IMR-90 (cell line): ENCODE data around the gene RASL11B. TPM values are rescaled to one million over a fixed set of nuclear protein-coding genes. Genes with fewer than 3 reads are reported as not detected.

Experiments
- ATAC-seq: fragments of 200-7000 bp; cut with Tn5 transposase; 2 replicates; pipeline ENCODE4 v1.9.1; 2020; ENCODE audit warnings: low read depth, mild to moderate bottlenecking, moderate library complexity
- BruUV-seq: library from RNA; stranded (reverse); fragments of 400-500 nt; replicated peaks from 2 replicates; lab custom pipeline; 2021; lab: Mats Ljungman, UMichigan
- CTCF ChIA-PET: fragments of 300-600 bp; formaldehyde crosslinking; extraction: SDS; loops from one replicate; lab custom pipeline; 2021; ENCODE audit warnings: antibody characterized with exemption; lab: Yijun Ruan, JAX
- POLR2A ChIA-PET: fragments of 300-600 bp; sonication (Branson Sonifier 250); formaldehyde crosslinking; loops from one replicate; lab custom pipeline; 2022; ENCODE audit warnings: antibody characterized with exemption; ENCODE audit not compliant: unreplicated experiment; lab: Charles Lee
- DNase-seq: peaks from one replicate; pipeline ENCODE4 v3.0.0; 2013
- H2AFZ ChIP-seq: replicated peaks from 2 replicates; pipeline ENCODE3; 2013; ENCODE audit warnings: low read length, mild to moderate bottlenecking; ENCODE audit not compliant: poor library complexity
- H2AK5ac ChIP-seq: 2 replicates; pipeline ENCODE4 v1.6.1; 2013; ENCODE audit warnings: low read depth, low read length, inconsistent platforms
- H2AK9ac ChIP-seq: replicated peaks from 2 replicates; pipeline ENCODE3; 2013; ENCODE audit warnings: mild to moderate bottlenecking, low read depth, low read length, moderate library complexity; ENCODE audit not compliant: poor library complexity
- H2BK120ac ChIP-seq: 2 replicates; pipeline ENCODE4 v1.6.1; 2013; ENCODE audit warnings: low read depth, low read length, inconsistent platforms
- H2BK15ac ChIP-seq: 3 replicates; pipeline ENCODE4 v1.6.1; 2013; ENCODE audit warnings: low read depth, low read length, inconsistent platforms
- H2BK20ac ChIP-seq: 2 replicates; pipeline ENCODE4 v1.6.1; 2013; ENCODE audit warnings: low read depth, mild to moderate bottlenecking, inconsistent platforms, low read length, moderate library complexity
- H2BK5ac ChIP-seq: 2 replicates; pipeline ENCODE4 v1.6.1; 2013; ENCODE audit warnings: mild to moderate bottlenecking, low read depth, low read length, inconsistent platforms; ENCODE audit not compliant: poor library complexity, severe bottlenecking
- H3K14ac ChIP-seq: replicated peaks from 2 replicates; pipeline ENCODE4 v1.6.1; 2013; ENCODE audit warnings: low read depth, low read length, inconsistent platforms
- H3K18ac ChIP-seq: 2 replicates; pipeline ENCODE4 v1.6.1; 2013; ENCODE audit warnings: low read depth, low read length, control low read depth
- H3K23ac ChIP-seq: 2 replicates; pipeline ENCODE4 v1.6.1; 2013; ENCODE audit warnings: low read depth, low read length, inconsistent platforms
- H3K27ac ChIP-seq: 2 replicates; pipeline ENCODE4 v1.5.1; 2013; ENCODE audit warnings: mild to moderate bottlenecking, control low read depth, low read length; ENCODE audit not compliant: insufficient read depth
- H3K27me3 ChIP-seq: 2 replicates; pipeline ENCODE4 v1.6.1; 2013; ENCODE audit warnings: low read length; ENCODE audit not compliant: control insufficient read depth, insufficient read depth
- H3K36me3 ChIP-seq: 2 replicates; pipeline ENCODE4 v1.6.1; 2013; ENCODE audit warnings: low read length, mixed read lengths; ENCODE audit not compliant: control insufficient read depth, insufficient read depth
- H3K4ac ChIP-seq: 2 replicates; pipeline ENCODE4 v1.6.1; 2013; ENCODE audit warnings: low read depth, low read length, inconsistent platforms
- H3K4me1 ChIP-seq: 2 replicates; pipeline ENCODE4 v1.6.1; 2013; ENCODE audit warnings: low read length, mixed read lengths; ENCODE audit not compliant: control insufficient read depth, insufficient read depth
- H3K4me2 ChIP-seq: 2 replicates; pipeline ENCODE4 v1.6.1; 2013; ENCODE audit warnings: low read depth, mild to moderate bottlenecking, control low read depth, low read length, moderate library complexity
- H3K4me3 ChIP-seq: 2 replicates; pipeline ENCODE4 v1.5.1; 2013; ENCODE audit warnings: low read depth, mild to moderate bottlenecking, control low read depth, low read length, moderate library complexity; ENCODE audit not compliant: insufficient read depth
- H3K56ac ChIP-seq: 2 replicates; pipeline ENCODE4 v1.6.1; 2013; ENCODE audit warnings: low read length, inconsistent platforms; ENCODE audit not compliant: insufficient read depth; ENCODE audit errors: extremely low read depth
- H3K79me1 ChIP-seq, 2 experiments: 2 replicates each; pipeline ENCODE4 v1.6.1; 2013; ENCODE audit warnings: low read length in 2 of 2, inconsistent platforms in 1 of 2, low read depth in 1 of 2
- H3K9ac ChIP-seq: 2 replicates; pipeline ENCODE4 v1.6.1; 2013; ENCODE audit warnings: low read depth, low read length, control low read depth
- H3K9me1 ChIP-seq: 2 replicates; pipeline ENCODE4 v1.6.1; 2013; ENCODE audit warnings: low read length, inconsistent platforms; ENCODE audit not compliant: insufficient read depth
- H3K9me3 ChIP-seq: 2 replicates; pipeline ENCODE4 v1.6.1; 2013; ENCODE audit warnings: low read length; ENCODE audit not compliant: control insufficient read depth, insufficient read depth
- H4K20me1 ChIP-seq: 2 replicates; pipeline ENCODE4 v1.6.1; 2013; ENCODE audit warnings: low read length, inconsistent platforms; ENCODE audit not compliant: insufficient read depth
- H4K5ac ChIP-seq: 2 replicates; pipeline ENCODE4 v1.6.1; 2013; ENCODE audit warnings: mild to moderate bottlenecking, low read depth, low read length, control low read depth
- H4K8ac ChIP-seq, 2 experiments: 2 replicates each; pipeline ENCODE4 v1.6.1; 2013; ENCODE audit warnings: low read depth in 2 of 2, low read length in 2 of 2, control low read depth in 1 of 2, inconsistent platforms in 1 of 2
- H4K91ac ChIP-seq: 2 replicates; pipeline ENCODE4 v1.6.1; 2013; ENCODE audit warnings: low read depth, low read length, inconsistent platforms; ENCODE audit not compliant: insufficient read depth
- BHLHE40 ChIP-seq: fragments of 150-350 bp; IDR thresholded peaks from 2 replicates; pipeline ENCODE4 v1.6.1; 2016; ENCODE audit warnings: mild to moderate bottlenecking, low read depth, low read length
- CEBPB ChIP-seq: IDR thresholded peaks from 2 replicates; pipeline ENCODE4 v1.6.1; 2012; ENCODE audit warnings: low read depth, low read length, improper control_type of control experiment
- CHD1 ChIP-seq: IDR thresholded peaks from 2 replicates; pipeline ENCODE4 v1.6.1; 2012; ENCODE audit warnings: low read depth, low read length, improper control_type of control experiment
- FOS ChIP-seq: fragments of 150-350 bp; IDR thresholded peaks from 2 replicates; pipeline ENCODE4 v1.6.1; 2016; ENCODE audit warnings: low read depth, low read length
- MAFK ChIP-seq: IDR thresholded peaks from 2 replicates; pipeline ENCODE4 v1.6.1; 2012; ENCODE audit warnings: low read depth, low read length, improper control_type of control experiment
- MAZ ChIP-seq: IDR thresholded peaks from 2 replicates; pipeline ENCODE4 v1.6.1; 2012; ENCODE audit warnings: low read depth, mild to moderate bottlenecking, low read length, improper control_type of control experiment, moderate library complexity, borderline replicate concordance
- MXI1 ChIP-seq: IDR thresholded peaks from 2 replicates; pipeline ENCODE4 v1.6.1; 2012; ENCODE audit warnings: low read depth, mild to moderate bottlenecking, low read length, moderate library complexity, borderline replicate concordance
- NFE2L2 ChIP-seq: fragments of 150-350 bp; IDR thresholded peaks from 2 replicates; pipeline ENCODE4 v1.6.1; 2016; ENCODE audit warnings: low read depth, mild to moderate bottlenecking, low read length
- POLR2A ChIP-seq: IDR thresholded peaks from 2 replicates; pipeline ENCODE4 v1.6.1; 2012; ENCODE audit warnings: mild to moderate bottlenecking, low read depth, low read length
- RAD21 ChIP-seq: IDR thresholded peaks from 2 replicates; pipeline ENCODE4 v1.6.1; 2012; ENCODE audit warnings: low read length, improper control_type of control experiment
- RCOR1 ChIP-seq: IDR thresholded peaks from 2 replicates; pipeline ENCODE4 v1.6.1; 2012; ENCODE audit warnings: mild to moderate bottlenecking, low read length, improper control_type of control experiment; ENCODE audit not compliant: insufficient replicate concordance
- RFX5 ChIP-seq: IDR thresholded peaks from 2 replicates; pipeline ENCODE4 v1.8.0; 2012; ENCODE audit warnings: low read depth, mild to moderate bottlenecking, low read length, moderate library complexity
- SMC3 ChIP-seq: fragments of 150-350 bp; IDR thresholded peaks from 2 replicates; pipeline ENCODE4 v1.6.1; 2016; ENCODE audit warnings: low read depth, mild to moderate bottlenecking, antibody characterized with exemption, low read length, moderate library complexity
- WGBS, 2 experiments: methylation state at CpG; one replicate each; pipeline versions ENCODE4 v1.1.5 to v1.1.7; 2013; ENCODE audit warnings: missing lambda C conversion rate in 2 of 2; ENCODE audit not compliant: insufficient read length in 1 of 2; ENCODE audit errors: extremely low coverage in 2 of 2; 5-methylcytosine and 5-hydroxymethylcytosine counted together
- dilution Hi-C: fragments of 300-500 bp; cut with HindIII; formaldehyde crosslinking; loops from one replicate; pipeline ENCODE4 v1.14.3; 2018; ENCODE audit warnings: low sequenced_read_pairs; ENCODE audit not compliant: unreplicated experiment
- in situ Hi-C: fragments of 300-500 bp; cut with MboI; formaldehyde crosslinking; loops from 3 replicates; pipeline ENCODE4 v1.14.3; 2019; ENCODE audit warnings: low sequenced_read_pairs, inconsistent platforms, mixed read lengths
- intact Hi-C: fragments of 100-400 bp; cut with micrococcal nuclease; formaldehyde crosslinking; loops from 2 replicates; pipeline ENCODE4 v1.10.0; 2022
- polyA plus RNA-seq, 3 experiments: library from polyadenylated mRNA; depleted of rRNA; stranded (reverse); fragments of >200 nt; gene quantifications; 2 replicates each; pipeline ENCODE4 v1.2.3, GENCODE V29; 2012; ENCODE audit warnings: low replicate concordance in 1 of 3
- total RNA-seq: library from RNA; depleted of rRNA; stranded (reverse); fragments of >200 nt; gene quantifications from 2 replicates; pipeline ENCODE4 v1.2.3, GENCODE V29; 2012
- TF ChIP-seq, protein P1 (sequence below): conservative IDR thresholded peaks from 2 replicates; pipeline ENCODE4 v1.5.1; 2012; ENCODE audit warnings: mild to moderate bottlenecking, low read depth, low read length, improper control_type of control experiment
- TF ChIP-seq, protein P2 (sequence below): fragments of 150-350 bp; IDR thresholded peaks from 2 replicates; pipeline ENCODE4 v1.6.1; 2017; ENCODE audit warnings: mild to moderate bottlenecking, antibody characterized with exemption, low read length, low read depth
- TF ChIP-seq, protein P3 (sequence below): fragments of 150-350 bp; IDR thresholded peaks from 2 replicates; pipeline ENCODE4 v1.6.1; 2016; ENCODE audit warnings: low read depth, mild to moderate bottlenecking, low read length, moderate library complexity, borderline replicate concordance

RASL11B gene
- total and polyA plus RNA-seq, 2 of the 4 experiments (the other 2 are of a cell fraction), result 0.18 to 0.31 TPM

DNA sequence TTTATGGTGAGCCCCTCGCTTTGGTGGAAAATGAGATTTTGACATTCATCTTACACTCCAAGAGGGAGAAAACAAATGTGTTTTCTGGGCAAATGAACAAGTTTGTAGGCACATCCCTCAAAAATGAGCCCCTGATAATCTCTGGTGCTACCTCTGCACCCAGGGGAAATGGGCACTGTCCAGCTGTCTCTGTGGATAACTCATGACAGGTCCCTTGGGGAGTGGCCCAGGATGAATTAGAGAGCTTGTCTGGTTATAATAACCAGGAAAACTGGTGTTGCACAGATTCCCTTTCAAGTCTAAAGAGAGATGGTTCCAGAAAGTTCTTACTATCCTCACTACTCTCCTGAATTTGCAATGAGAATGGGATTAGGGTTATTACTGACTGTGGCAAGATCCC lies 7.5 kb downstream of the RASL11B start:
- no peak overlapping the region for H2BK15ac ChIP-seq
- CTCF ChIA-PET, result interaction anchor here (2.6 kb wide), 1 partner anchor 42 kb away, joined by 7 read pairs; no protein-coding TSS in a partner anchor
- H4K8ac ChIP-seq, result no peak overlapping the region
- no peak overlapping the region for H2AFZ ChIP-seq
- H4K20me1 ChIP-seq, result no peaks in the 10 kb centered on the region
- POLR2A ChIA-PET, result no interaction called here
- no peak overlapping the region for H3K9ac ChIP-seq
- H3K9me1 ChIP-seq, result peaks cover 7% of the 10 kb centered on the region; the same call in 1 of the 2 replicates
- no peak overlapping the region for H3K4me2 ChIP-seq
- peaks cover 9% of the 10 kb centered on the region; the same call in 1 of the 2 replicates for H3K4me1 ChIP-seq
- H3K18ac ChIP-seq, result no peak overlapping the region
- H3K9me3 ChIP-seq, result no peaks in the 10 kb centered on the region
- no TSS peak for BruUV-seq
- no peak overlapping the region for H3K27ac ChIP-seq
- in situ Hi-C loops, result no loop called here
- H2AK5ac ChIP-seq, result no peak overlapping the region
- no peaks in the 10 kb centered on the region for H3K79me1 ChIP-seq
- no CpG with 5 or more reads among the region's 1 CpG for WGBS, 2 experiments
- 0 out of 2 replicates have a peak overlapping the region, but pooled peaks have one; percentile 11 for H4K91ac ChIP-seq
- 0 out of 2 replicates have a peak overlapping the region, but pooled peaks have one; percentile 5 for H2BK20ac ChIP-seq
- dilution Hi-C loops, result no loop called here
- no peak for TF ChIP-seq RCOR1
- TF ChIP-seq BHLHE40, result no peak
- no peak for TF ChIP-seq MAFK
- TF ChIP-seq MXI1, result no peak
- TF ChIP-seq, protein P1, sequence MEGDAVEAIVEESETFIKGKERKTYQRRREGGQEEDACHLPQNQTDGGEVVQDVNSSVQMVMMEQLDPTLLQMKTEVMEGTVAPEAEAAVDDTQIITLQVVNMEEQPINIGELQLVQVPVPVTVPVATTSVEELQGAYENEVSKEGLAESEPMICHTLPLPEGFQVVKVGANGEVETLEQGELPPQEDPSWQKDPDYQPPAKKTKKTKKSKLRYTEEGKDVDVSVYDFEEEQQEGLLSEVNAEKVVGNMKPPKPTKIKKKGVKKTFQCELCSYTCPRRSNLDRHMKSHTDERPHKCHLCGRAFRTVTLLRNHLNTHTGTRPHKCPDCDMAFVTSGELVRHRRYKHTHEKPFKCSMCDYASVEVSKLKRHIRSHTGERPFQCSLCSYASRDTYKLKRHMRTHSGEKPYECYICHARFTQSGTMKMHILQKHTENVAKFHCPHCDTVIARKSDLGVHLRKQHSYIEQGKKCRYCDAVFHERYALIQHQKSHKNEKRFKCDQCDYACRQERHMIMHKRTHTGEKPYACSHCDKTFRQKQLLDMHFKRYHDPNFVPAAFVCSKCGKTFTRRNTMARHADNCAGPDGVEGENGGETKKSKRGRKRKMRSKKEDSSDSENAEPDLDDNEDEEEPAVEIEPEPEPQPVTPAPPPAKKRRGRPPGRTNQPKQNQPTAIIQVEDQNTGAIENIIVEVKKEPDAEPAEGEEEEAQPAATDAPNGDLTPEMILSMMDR, result no peak
- TF ChIP-seq, protein P2, sequence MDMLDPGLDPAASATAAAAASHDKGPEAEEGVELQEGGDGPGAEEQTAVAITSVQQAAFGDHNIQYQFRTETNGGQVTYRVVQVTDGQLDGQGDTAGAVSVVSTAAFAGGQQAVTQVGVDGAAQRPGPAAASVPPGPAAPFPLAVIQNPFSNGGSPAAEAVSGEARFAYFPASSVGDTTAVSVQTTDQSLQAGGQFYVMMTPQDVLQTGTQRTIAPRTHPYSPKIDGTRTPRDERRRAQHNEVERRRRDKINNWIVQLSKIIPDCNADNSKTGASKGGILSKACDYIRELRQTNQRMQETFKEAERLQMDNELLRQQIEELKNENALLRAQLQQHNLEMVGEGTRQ, result no peak
- no peak for TF ChIP-seq FOS
- TF ChIP-seq RFX5, result no peak
- TF ChIP-seq SMC3, result no peak
- TF ChIP-seq NFE2L2, result no peak
- no peak for TF ChIP-seq POLR2A
- no peak for TF ChIP-seq RAD21
- no peak for TF ChIP-seq MAZ
- no peak for TF ChIP-seq CEBPB
- TF ChIP-seq, protein P3, sequence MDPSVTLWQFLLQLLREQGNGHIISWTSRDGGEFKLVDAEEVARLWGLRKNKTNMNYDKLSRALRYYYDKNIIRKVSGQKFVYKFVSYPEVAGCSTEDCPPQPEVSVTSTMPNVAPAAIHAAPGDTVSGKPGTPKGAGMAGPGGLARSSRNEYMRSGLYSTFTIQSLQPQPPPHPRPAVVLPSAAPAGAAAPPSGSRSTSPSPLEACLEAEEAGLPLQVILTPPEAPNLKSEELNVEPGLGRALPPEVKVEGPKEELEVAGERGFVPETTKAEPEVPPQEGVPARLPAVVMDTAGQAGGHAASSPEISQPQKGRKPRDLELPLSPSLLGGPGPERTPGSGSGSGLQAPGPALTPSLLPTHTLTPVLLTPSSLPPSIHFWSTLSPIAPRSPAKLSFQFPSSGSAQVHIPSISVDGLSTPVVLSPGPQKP, result no peak
- no peak for TF ChIP-seq CHD1
- no peak overlapping the region for H3K23ac ChIP-seq
- H3K27me3 ChIP-seq, result no peaks in the 10 kb centered on the region
- peaks cover 15% of the 10 kb centered on the region for H3K36me3 ChIP-seq
- no peak overlapping the region for H4K5ac ChIP-seq
- no peak overlapping the region for H2BK120ac ChIP-seq
- no peak overlapping the region for H3K4ac ChIP-seq
- no peak overlapping the region for H3K4me3 ChIP-seq
- no peak overlapping the region for H3K56ac ChIP-seq
- H2BK5ac ChIP-seq, result no peak overlapping the region
- H3K14ac ChIP-seq, result no peak overlapping the region
- no peak overlapping the region for H2AK9ac ChIP-seq
- intact Hi-C loops, result loop anchor here (10.0 kb wide), 2 partner anchors 215 to 495 kb away; partner anchors contain the start of gene USP46
- no peak for ATAC-seq
- no peak for DNase-seq
